ENCODE measurements around the gene TENM4.

DNA sequence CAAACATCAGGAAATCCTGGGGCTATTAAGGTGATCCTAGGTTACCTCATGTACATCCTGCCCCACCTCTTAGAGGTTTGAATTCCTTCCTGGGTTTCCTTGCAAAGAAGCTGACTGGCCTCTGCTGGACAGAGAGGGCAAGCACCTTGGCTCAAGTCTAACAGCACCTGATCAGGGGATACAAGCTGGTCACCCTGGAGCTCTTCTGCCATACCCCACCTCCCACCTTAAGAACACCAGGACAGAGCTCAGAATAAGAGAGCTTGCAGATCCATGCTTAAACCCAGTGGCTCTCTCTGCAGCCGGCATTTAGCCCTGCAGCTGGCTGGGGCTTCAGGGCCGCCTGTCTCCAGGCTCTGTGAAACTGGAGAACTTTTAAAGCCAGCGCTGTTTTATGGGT lies 479.6 kb downstream of the TENM4 start:
- TF ChIP-seq, protein P1, sequence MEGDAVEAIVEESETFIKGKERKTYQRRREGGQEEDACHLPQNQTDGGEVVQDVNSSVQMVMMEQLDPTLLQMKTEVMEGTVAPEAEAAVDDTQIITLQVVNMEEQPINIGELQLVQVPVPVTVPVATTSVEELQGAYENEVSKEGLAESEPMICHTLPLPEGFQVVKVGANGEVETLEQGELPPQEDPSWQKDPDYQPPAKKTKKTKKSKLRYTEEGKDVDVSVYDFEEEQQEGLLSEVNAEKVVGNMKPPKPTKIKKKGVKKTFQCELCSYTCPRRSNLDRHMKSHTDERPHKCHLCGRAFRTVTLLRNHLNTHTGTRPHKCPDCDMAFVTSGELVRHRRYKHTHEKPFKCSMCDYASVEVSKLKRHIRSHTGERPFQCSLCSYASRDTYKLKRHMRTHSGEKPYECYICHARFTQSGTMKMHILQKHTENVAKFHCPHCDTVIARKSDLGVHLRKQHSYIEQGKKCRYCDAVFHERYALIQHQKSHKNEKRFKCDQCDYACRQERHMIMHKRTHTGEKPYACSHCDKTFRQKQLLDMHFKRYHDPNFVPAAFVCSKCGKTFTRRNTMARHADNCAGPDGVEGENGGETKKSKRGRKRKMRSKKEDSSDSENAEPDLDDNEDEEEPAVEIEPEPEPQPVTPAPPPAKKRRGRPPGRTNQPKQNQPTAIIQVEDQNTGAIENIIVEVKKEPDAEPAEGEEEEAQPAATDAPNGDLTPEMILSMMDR (IDR thresholded peaks at IDR 0.05; ENCODE audit: borderline replicate concordance, extremely low read depth, low read length, poor library complexity, severe bottlenecking): peak; percentile 25
- no peak for TF ChIP-seq EZH2 (IDR thresholded peaks at IDR 0.05; ENCODE audit: borderline replicate concordance, low read depth, low read length, severe bottlenecking)

Measured in DND-41 (cell line).